PC-3 (cell line): Measurements from ENCODE around the gene TSHB.

Experiments used
- EZH2 ChIP-seq: fragments of 300-600 bp; sonication (generic); IDR thresholded peaks from one replicate; pipeline ENCODE4 v1.6.1; 2017; ENCODE audit warnings: antibody characterized with exemption, mild to moderate bottlenecking, low read length; ENCODE audit not compliant: unreplicated experiment
- EZH2phosphoT487 ChIP-seq: fragments of 300-600 bp; sonication (generic); IDR thresholded peaks from 2 replicates; pipeline ENCODE4 v1.6.1; 2018; ENCODE audit warnings: mild to moderate bottlenecking, antibody characterized with exemption, low read length, borderline replicate concordance
- TF ChIP-seq, protein P1 (sequence below): fragments of 300-600 bp; sonication (generic); conservative IDR thresholded peaks from 2 replicates; pipeline ENCODE4 v1.5.1; 2017; ENCODE audit warnings: antibody characterized with exemption, low read depth, mild to moderate bottlenecking, low read length

DNA sequence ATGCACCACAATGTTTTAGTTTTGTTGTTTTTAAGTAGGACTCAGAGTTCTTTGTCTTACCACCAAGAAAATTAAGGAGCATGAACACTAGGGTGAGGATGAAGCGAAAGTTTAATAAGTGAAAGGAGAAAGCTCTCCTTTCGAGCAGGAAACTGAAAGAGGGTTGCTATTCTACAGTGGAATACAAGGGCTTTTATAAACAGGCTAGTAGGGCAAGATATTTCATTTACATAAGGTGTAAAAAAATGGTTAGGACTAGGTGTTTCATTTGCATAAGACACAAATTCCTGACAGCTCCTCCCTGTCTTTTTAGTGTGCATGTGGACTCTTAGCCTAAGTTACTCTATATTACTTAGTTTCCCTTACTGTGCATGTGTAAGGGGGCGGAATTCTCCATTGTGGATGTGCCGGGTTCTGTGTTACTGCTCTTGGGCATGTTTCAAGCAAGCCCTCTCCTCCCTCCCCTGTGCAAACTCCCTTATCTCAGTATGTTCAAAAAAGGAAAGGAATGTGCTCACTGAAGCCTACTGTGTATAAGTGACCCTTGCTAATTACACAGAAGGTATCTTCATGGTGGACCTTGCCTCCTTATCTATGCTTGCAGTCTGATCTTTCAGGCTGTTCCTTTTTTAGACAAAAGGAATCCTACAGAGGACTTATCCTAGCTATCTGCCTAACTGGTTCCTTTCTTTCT is 7.3 kb downstream of the TSHB start:
- TF ChIP-seq, protein P1, sequence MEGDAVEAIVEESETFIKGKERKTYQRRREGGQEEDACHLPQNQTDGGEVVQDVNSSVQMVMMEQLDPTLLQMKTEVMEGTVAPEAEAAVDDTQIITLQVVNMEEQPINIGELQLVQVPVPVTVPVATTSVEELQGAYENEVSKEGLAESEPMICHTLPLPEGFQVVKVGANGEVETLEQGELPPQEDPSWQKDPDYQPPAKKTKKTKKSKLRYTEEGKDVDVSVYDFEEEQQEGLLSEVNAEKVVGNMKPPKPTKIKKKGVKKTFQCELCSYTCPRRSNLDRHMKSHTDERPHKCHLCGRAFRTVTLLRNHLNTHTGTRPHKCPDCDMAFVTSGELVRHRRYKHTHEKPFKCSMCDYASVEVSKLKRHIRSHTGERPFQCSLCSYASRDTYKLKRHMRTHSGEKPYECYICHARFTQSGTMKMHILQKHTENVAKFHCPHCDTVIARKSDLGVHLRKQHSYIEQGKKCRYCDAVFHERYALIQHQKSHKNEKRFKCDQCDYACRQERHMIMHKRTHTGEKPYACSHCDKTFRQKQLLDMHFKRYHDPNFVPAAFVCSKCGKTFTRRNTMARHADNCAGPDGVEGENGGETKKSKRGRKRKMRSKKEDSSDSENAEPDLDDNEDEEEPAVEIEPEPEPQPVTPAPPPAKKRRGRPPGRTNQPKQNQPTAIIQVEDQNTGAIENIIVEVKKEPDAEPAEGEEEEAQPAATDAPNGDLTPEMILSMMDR = no peak
- TF ChIP-seq EZH2 (no peak), EZH2phosphoT487 (no peak)
